ENCODE data around the gene MTA1. TPM values are rescaled to one million over a fixed set of nuclear protein-coding genes. Genes with fewer than 3 reads are reported as not detected.
A peak's percentile ranks its signal among the peaks of the same experiment; 100 is the strongest.

The MTA1 gene
- total RNA-seq, 1 donor: 52.7 TPM

GRCh38 chr14:105420974-105421674 is 1.5 kb downstream of the MTA1 start:
- DNase-seq (ENCODE audit: low read depth): no peak
- H3K4me3 ChIP-seq (ENCODE audit: low read depth, low read length): peak overlapping the region; percentile 79
- TF ChIP-seq CTCF (IDR thresholded peaks at IDR 0.05; ENCODE audit: insufficient read depth, low read depth, low read length): no peak

GRCh38 chr14:105421723-105422615 is 2.3 kb downstream of the MTA1 start:
- no peak for DNase-seq (ENCODE audit: low read depth)
- peak overlapping the region; percentile 79 for H3K4me3 ChIP-seq (ENCODE audit: low read depth, low read length)
- no peak for TF ChIP-seq CTCF (IDR thresholded peaks at IDR 0.05; ENCODE audit: insufficient read depth, low read depth, low read length)

GRCh38 chr14:105422695-105423487 is 3.3 kb downstream of the MTA1 start:
- no peak overlapping the region for H3K4me3 ChIP-seq (ENCODE audit: low read depth, low read length)
- DNase-seq (ENCODE audit: low read depth): no peak
- no peak for TF ChIP-seq CTCF (IDR thresholded peaks at IDR 0.05; ENCODE audit: insufficient read depth, low read depth, low read length)

- no peak for DNase-seq (ENCODE audit: low read depth)
- TF ChIP-seq CTCF (IDR thresholded peaks at IDR 0.05; ENCODE audit: insufficient read depth, low read depth, low read length): no peak
- H3K4me3 ChIP-seq (ENCODE audit: low read depth, low read length): no peak overlapping the region
These were observed 4.0 kb downstream of the MTA1 start for GRCh38 chr14:105423488-105424195.

- no peak for DNase-seq (ENCODE audit: low read depth)
- no peak overlapping the region for H3K4me3 ChIP-seq (ENCODE audit: low read depth, low read length)
- no peak for TF ChIP-seq CTCF (IDR thresholded peaks at IDR 0.05; ENCODE audit: insufficient read depth, low read depth, low read length)
These were observed 5.2 kb downstream of the MTA1 start for GRCh38 chr14:105424861-105425260.

GRCh38 chr14:105425823-105426247 is 6.2 kb downstream of the MTA1 start:
- DNase-seq (ENCODE audit: low read depth): no peak
- H3K4me3 ChIP-seq (ENCODE audit: low read depth, low read length): no peak overlapping the region
- no peak for TF ChIP-seq CTCF (IDR thresholded peaks at IDR 0.05; ENCODE audit: insufficient read depth, low read depth, low read length)
